Raji (cell line): ENCODE data around the gene EXOC4.

Experiments used
- POLR2A ChIP-seq: IDR thresholded peaks from 2 replicates; pipeline ENCODE4 v1.6.1; 2011; ENCODE audit warnings: low read depth, low read length, control low read depth; ENCODE audit not compliant: insufficient read depth

Gene EXOC4

GRCh38 chr7:133542209-133542780 is 289.4 kb downstream of the EXOC4 start:
- TF ChIP-seq POLR2A = no peak

- TF ChIP-seq POLR2A = no peak
These were observed 290.8 kb downstream of the EXOC4 start for GRCh38 chr7:133543657-133544056.

GRCh38 chr7:133545618-133546017 is 292.7 kb downstream of the EXOC4 start:
- TF ChIP-seq POLR2A = no peak

- no peak for TF ChIP-seq POLR2A
These were observed 295.1 kb downstream of the EXOC4 start for GRCh38 chr7:133547981-133548380.

- no peak for TF ChIP-seq POLR2A
These were observed 296.8 kb downstream of the EXOC4 start for GRCh38 chr7:133549633-133550032.

- no peak for TF ChIP-seq POLR2A
These were observed 297.3 kb downstream of the EXOC4 start for GRCh38 chr7:133550145-133550544.

- TF ChIP-seq POLR2A = no peak
These were observed 297.9 kb downstream of the EXOC4 start for GRCh38 chr7:133550811-133551210.

GRCh38 chr7:133551466-133551865 is 298.6 kb downstream of the EXOC4 start:
- no peak for TF ChIP-seq POLR2A

- no peak for TF ChIP-seq POLR2A
These were observed 299.2 kb downstream of the EXOC4 start for GRCh38 chr7:133552079-133552478.

- TF ChIP-seq POLR2A = no peak
These were observed 301.5 kb downstream of the EXOC4 start for GRCh38 chr7:133554330-133554729.

- no peak for TF ChIP-seq POLR2A
These were observed 303.2 kb downstream of the EXOC4 start for GRCh38 chr7:133556048-133556447.

GRCh38 chr7:133556553-133556952 is 303.7 kb downstream of the EXOC4 start:
- TF ChIP-seq POLR2A = no peak

GRCh38 chr7:133560900-133561299 is 308.0 kb downstream of the EXOC4 start:
- no peak for TF ChIP-seq POLR2A

GRCh38 chr7:133561396-133561795 is 308.5 kb downstream of the EXOC4 start:
- no peak for TF ChIP-seq POLR2A

- no peak for TF ChIP-seq POLR2A
These were observed 309.7 kb downstream of the EXOC4 start for GRCh38 chr7:133562621-133563020.

- no peak for TF ChIP-seq POLR2A
These were observed 310.4 kb downstream of the EXOC4 start for GRCh38 chr7:133563251-133563650.

GRCh38 chr7:133564484-133564883 is 311.6 kb downstream of the EXOC4 start:
- no peak for TF ChIP-seq POLR2A

GRCh38 chr7:133568544-133568943 is 315.7 kb downstream of the EXOC4 start:
- no peak for TF ChIP-seq POLR2A

GRCh38 chr7:133570321-133570720 is 317.4 kb downstream of the EXOC4 start:
- no peak for TF ChIP-seq POLR2A
